Osteocyte (in vitro differentiated cells): Measurements from ENCODE around the gene MAFF. TPM values are rescaled to one million over a fixed set of nuclear protein-coding genes. Genes with fewer than 3 reads are reported as not detected.
"Not testable (repeated sequence)": the region's sequence is repeated elsewhere in the genome, so short reads cannot be mapped to it uniquely, and the experiment has no call there.

Source experiments
- DNase-seq: peaks from one replicate; pipeline ENCODE4 v3.0.0; 2021; ENCODE audit warnings: mixed read lengths; ENCODE audit not compliant: unreplicated experiment; ENCODE audit errors: extremely low spot score
- H3K27ac Mint-ChIP-seq: one replicate; pipeline ENCODE4 v1.8.0; 2021; ENCODE audit warnings: mild to moderate bottlenecking, mixed read lengths; ENCODE audit not compliant: unreplicated experiment
- H3K27me3 Mint-ChIP-seq: one replicate; pipeline ENCODE4 v1.8.0; 2021; ENCODE audit warnings: mixed read lengths; ENCODE audit not compliant: unreplicated experiment
- H3K36me3 Mint-ChIP-seq: one replicate; pipeline ENCODE4 v1.8.0; 2021; ENCODE audit warnings: mixed read lengths; ENCODE audit not compliant: unreplicated experiment
- H3K4me1 Mint-ChIP-seq: one replicate; pipeline ENCODE4 v1.8.0; 2021; ENCODE audit warnings: mixed read lengths; ENCODE audit not compliant: unreplicated experiment
- H3K4me3 Mint-ChIP-seq: one replicate; pipeline ENCODE4 v1.8.0; 2021; ENCODE audit warnings: mild to moderate bottlenecking, moderate library complexity, mixed read lengths; ENCODE audit not compliant: unreplicated experiment
- H3K9me3 Mint-ChIP-seq: one replicate; pipeline ENCODE4 v1.8.0; 2021; ENCODE audit warnings: mixed read lengths; ENCODE audit not compliant: unreplicated experiment
- long read RNA-seq: library from polyadenylated mRNA; unstranded; transcript quantifications from one replicate; pipeline ENCODE4 v2.0.0, GENCODE V29; 2021
- total RNA-seq: library from RNA; stranded (reverse); gene quantifications from 2 replicates; pipeline ENCODE4 v1.2.1, GENCODE V29; 2021
- TF ChIP-seq, protein P1 (sequence below): fragments of 200-600 bp; sonication (generic); IDR thresholded peaks from 2 replicates; pipeline ENCODE4 v1.5.0; 2021; ENCODE audit warnings: antibody characterized with exemption, mild to moderate bottlenecking, moderate library complexity

The MAFF gene
- total RNA-seq = 9.9 and 17.0 TPM in 2 replicates
- long read RNA-seq = 0 reads

DNA sequence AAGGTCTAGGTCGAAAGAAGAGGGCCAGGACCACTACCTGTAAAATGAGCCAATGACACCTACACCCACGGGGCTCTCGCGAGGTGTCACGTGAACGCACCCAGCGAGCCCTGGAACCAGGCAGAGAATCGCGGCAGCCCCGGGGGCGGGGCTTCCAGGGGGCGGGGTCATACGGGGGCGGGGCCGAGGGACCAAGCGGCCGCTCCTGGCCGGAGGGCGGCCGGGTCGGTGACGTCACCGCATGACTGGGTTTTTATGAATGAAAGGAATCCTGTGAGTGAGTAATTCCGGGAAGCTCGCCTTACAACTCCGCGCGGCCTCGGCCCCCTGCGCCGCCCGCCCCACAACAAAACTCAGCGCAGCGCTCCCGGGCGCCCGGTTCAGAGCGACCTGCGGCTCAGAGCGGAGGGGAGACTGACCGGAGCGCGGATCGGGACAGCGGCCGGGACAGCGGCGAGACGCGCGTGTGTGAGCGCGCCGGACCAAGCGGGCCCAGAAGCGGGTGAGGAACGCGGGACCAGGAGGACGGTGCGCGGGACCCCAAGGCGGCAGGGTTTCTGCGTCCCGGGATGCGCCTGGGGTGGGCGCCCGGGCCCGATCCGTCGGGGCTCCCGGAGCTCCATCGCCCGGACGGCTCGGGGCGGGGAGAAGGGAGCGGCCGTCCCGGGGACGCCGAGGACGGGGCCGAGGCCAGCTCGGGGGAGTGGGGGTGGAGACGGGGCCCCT, at the start of gene MAFF:
TSS of gene MAFF (plus strand) at position 284 of the 726 bp plus-strand sequence. CDS start 11,860 bp downstream, outside the sequence.
- H3K9me3 Mint-ChIP-seq = no peaks in the 10 kb centered on the region
- peak within 1 kb of the TSS; percentile 85 for H3K4me3 Mint-ChIP-seq
- no peaks in the 10 kb centered on the region for H3K36me3 Mint-ChIP-seq
- TF ChIP-seq, protein P1, sequence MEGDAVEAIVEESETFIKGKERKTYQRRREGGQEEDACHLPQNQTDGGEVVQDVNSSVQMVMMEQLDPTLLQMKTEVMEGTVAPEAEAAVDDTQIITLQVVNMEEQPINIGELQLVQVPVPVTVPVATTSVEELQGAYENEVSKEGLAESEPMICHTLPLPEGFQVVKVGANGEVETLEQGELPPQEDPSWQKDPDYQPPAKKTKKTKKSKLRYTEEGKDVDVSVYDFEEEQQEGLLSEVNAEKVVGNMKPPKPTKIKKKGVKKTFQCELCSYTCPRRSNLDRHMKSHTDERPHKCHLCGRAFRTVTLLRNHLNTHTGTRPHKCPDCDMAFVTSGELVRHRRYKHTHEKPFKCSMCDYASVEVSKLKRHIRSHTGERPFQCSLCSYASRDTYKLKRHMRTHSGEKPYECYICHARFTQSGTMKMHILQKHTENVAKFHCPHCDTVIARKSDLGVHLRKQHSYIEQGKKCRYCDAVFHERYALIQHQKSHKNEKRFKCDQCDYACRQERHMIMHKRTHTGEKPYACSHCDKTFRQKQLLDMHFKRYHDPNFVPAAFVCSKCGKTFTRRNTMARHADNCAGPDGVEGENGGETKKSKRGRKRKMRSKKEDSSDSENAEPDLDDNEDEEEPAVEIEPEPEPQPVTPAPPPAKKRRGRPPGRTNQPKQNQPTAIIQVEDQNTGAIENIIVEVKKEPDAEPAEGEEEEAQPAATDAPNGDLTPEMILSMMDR = no peak
- no peaks in the 10 kb centered on the region for H3K27me3 Mint-ChIP-seq
- DNase-seq = peak; percentile 98
- peaks cover 37% of the 10 kb centered on the region for H3K4me1 Mint-ChIP-seq
- peak within 1 kb of the TSS; percentile 96 for H3K27ac Mint-ChIP-seq

DNA sequence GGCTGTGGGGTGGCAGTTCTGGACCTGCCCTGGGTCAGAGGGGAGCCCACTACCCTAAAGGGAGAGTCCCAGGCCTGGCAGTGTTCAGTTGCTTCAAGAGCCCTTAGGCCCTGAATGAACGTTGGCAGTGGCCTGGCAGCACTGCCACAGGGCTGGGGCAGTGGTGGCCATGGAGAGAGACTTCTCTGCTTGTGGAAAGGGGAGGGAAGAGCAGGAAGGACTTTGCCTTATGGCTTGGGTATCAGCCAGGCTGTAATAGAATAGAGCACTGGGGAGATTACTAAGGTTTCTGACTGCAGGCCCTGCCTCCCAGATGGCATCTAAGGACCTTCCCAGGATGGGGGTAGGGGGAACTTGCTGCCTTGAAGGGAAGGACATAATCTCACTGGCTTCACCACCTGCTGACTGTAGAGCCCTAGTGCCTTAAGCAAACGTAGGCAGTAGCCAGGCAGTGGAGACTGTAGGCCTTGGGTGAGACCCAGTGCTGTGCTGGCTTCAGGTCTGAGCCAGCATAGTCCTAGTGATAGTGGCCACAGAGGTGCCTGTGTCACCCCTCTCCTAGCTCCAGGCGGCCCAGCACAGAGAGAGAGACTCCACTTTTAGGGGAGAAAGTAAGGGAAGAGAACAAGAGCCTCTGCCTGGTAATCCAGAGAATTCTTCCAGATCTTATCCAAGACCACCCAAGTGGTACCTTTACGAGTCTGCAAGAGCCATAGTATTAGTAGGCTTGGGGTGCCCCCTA, 47.8 kb upstream of the MAFF start:
- Mint-ChIP-seq H3K27me3 (peaks cover 4% of the 10 kb centered on the region), H3K4me3 (no peak overlapping the region), H3K9me3 (peaks cover 6% of the 10 kb centered on the region), H3K36me3 (peaks cover 16% of the 10 kb centered on the region), H3K27ac (no peak overlapping the region), H3K4me1 (peaks cover 1% of the 10 kb centered on the region)
- no peak for DNase-seq
- TF ChIP-seq, protein P1 = no peak

GRCh38 chr22:38154563-38154915, 47.3 kb upstream of the MAFF start:
- peaks cover 14% of the 10 kb centered on the region for H3K36me3 Mint-ChIP-seq
- H3K27me3 Mint-ChIP-seq, H3K27ac Mint-ChIP-seq, H3K4me3 Mint-ChIP-seq, DNase-seq, H3K4me1 Mint-ChIP-seq, H3K9me3 Mint-ChIP-seq: not testable (repeated sequence)

GRCh38 chr22:38155703-38156102, 46.1 kb upstream of the MAFF start:
- TF ChIP-seq, protein P1 = no peak
- no peak overlapping the region for H3K4me3 Mint-ChIP-seq
- H3K27me3 Mint-ChIP-seq = peaks cover 4% of the 10 kb centered on the region
- H3K9me3 Mint-ChIP-seq = peaks cover 6% of the 10 kb centered on the region
- DNase-seq = no peak
- no peak overlapping the region for H3K27ac Mint-ChIP-seq
- H3K36me3 Mint-ChIP-seq = peaks cover 14% of the 10 kb centered on the region
- peaks cover 1% of the 10 kb centered on the region for H3K4me1 Mint-ChIP-seq

GRCh38 chr22:38162881-38163843, 38.6 kb upstream of the MAFF start:
- H3K27ac Mint-ChIP-seq = no peak overlapping the region

More at GRCh38 chr22:38162881-38163843, 38.6 kb upstream of the MAFF start:
- Mint-ChIP-seq H3K36me3 (peaks cover 9% of the 10 kb centered on the region), H3K4me3 (no peak overlapping the region), H3K27me3 (no peaks in the 10 kb centered on the region), H3K9me3 (no peaks in the 10 kb centered on the region), H3K4me1 (peaks cover 16% of the 10 kb centered on the region)
- TF ChIP-seq, protein P1 = no peak
- DNase-seq = no peak
